HFFc6 (cell line): ENCODE results near the gene CAVIN1. TPM values are rescaled to one million over a fixed set of nuclear protein-coding genes. Genes with fewer than 3 reads are reported as not detected.
"Not testable (repeated sequence)": the region's sequence is repeated elsewhere in the genome, so short reads cannot be mapped to it uniquely, and the experiment has no call there.

ENCODE experiments used
- DNase-seq: peaks from one replicate; pipeline ENCODE4 v3.0.0-alpha.2; 2018
- H3K27ac Mint-ChIP-seq: 2 replicates; pipeline ENCODE4 v1.8.0; 2020; ENCODE audit warnings: mild to moderate bottlenecking, mixed read lengths
- H3K27me3 Mint-ChIP-seq: 2 replicates; pipeline ENCODE4 v1.8.0; 2021; ENCODE audit warnings: mild to moderate bottlenecking, moderate library complexity, mixed read lengths; ENCODE audit not compliant: insufficient read depth
- H3K36me3 Mint-ChIP-seq: 2 replicates; pipeline ENCODE4 v1.8.0; 2021; ENCODE audit warnings: low read depth, mixed read lengths
- H3K4me1 Mint-ChIP-seq: 2 replicates; pipeline ENCODE4 v1.8.0; 2020; ENCODE audit warnings: low read depth, mixed read lengths
- H3K4me3 Mint-ChIP-seq: 2 replicates; pipeline ENCODE4 v1.8.0; 2020; ENCODE audit warnings: mild to moderate bottlenecking, moderate library complexity, mixed read lengths
- H3K9me3 Mint-ChIP-seq: 2 replicates; pipeline ENCODE4 v1.8.0; 2020; ENCODE audit warnings: mild to moderate bottlenecking, mixed read lengths
- CTCF ChIP-seq: fragments of 200-600 bp; sonication (generic); IDR thresholded peaks from 2 replicates; pipeline ENCODE4 v1.5.0; 2021; ENCODE audit warnings: antibody characterized with exemption, mild to moderate bottlenecking
- total RNA-seq, 6 experiments: library from RNA; stranded (reverse); fragmentation: NEBNext Ultra II Directional; extraction: Animal tissue kit (Norgen Biotek cat#: 25700); gene quantifications; 2 replicates in 1 of 6; 3 replicates in 5 of 6; pipeline ENCODE4 v1.2.3, GENCODE V29; 2021

Gene CAVIN1
- total RNA-seq, 6 experiments from 2014 or later: 1,059 to 1,221 (median 1,100) TPM

GRCh38 chr17:42399948-42400843 is 22.9 kb downstream of the CAVIN1 start:
- Mint-ChIP-seq H3K4me1 (peaks cover 55% of the 10 kb centered on the region), H3K36me3 (peaks cover 31% of the 10 kb centered on the region), H3K27me3 (peaks cover 2% of the 10 kb centered on the region), H3K27ac (peak overlapping the region; percentile 82), H3K9me3 (no peaks in the 10 kb centered on the region), H3K4me3 (no peak overlapping the region; the same call in 1 of the 2 replicates)
- no peak for DNase-seq
- no peak for TF ChIP-seq CTCF

GRCh38 chr17:42399121-42399520 is 23.9 kb downstream of the CAVIN1 start:
- peaks cover 2% of the 10 kb centered on the region for H3K27me3 Mint-ChIP-seq
- no peak overlapping the region for H3K4me3 Mint-ChIP-seq
- no peak for DNase-seq
- H3K27ac Mint-ChIP-seq: peak overlapping the region; percentile 66
- peaks cover 54% of the 10 kb centered on the region for H3K4me1 Mint-ChIP-seq
- TF ChIP-seq CTCF: no peak
- peaks cover 25% of the 10 kb centered on the region for H3K36me3 Mint-ChIP-seq
- H3K9me3 Mint-ChIP-seq: no peaks in the 10 kb centered on the region

DNA sequence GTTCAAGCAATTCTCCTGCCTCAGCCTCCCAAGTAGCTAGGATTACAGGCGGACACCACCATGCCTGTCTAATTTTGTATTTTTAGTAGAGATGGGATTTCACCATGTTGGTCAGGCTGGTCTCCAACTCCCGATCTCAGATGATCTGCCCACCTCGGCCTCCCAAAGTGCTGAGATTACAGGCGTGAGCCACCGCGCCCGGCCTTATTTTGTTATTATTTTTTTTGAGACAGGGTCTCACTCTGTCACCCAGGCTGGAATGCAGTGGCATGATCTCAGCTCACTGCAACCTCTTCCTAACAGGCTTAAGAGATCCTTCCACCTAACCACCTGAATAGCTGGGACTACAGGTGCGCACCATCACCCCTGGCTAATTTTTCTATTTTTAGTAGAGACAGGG is 27.5 kb downstream of the CAVIN1 start:
- not testable (repeated sequence) for H3K27me3 Mint-ChIP-seq, H3K4me3 Mint-ChIP-seq, H3K9me3 Mint-ChIP-seq, DNase-seq, H3K27ac Mint-ChIP-seq
- H3K4me1 Mint-ChIP-seq: peaks cover 29% of the 10 kb centered on the region
- peaks cover 11% of the 10 kb centered on the region for H3K36me3 Mint-ChIP-seq

DNA sequence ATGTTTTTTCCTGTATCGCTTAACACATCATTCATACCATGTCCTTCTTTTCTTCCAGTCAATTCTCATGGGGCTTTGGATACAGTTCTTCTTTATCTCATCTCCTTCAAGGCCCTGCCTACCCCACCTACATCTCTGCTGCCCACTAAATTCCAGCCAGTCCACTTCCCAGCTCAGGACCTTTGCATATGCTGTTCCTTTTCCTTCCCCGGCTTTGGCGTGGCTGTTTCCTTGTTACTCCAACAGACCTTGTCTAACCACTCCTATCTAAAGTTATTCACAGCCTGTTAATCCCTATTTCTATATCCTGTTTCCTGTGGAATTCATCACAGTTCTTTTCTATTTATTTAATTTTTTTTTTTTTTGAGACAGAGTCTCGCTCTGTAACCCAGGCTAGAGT is 28.2 kb downstream of the CAVIN1 start:
- no peak for DNase-seq
- peaks cover 4% of the 10 kb centered on the region for H3K36me3 Mint-ChIP-seq
- peaks cover 5% of the 10 kb centered on the region for H3K27me3 Mint-ChIP-seq
- peaks cover 21% of the 10 kb centered on the region for H3K4me1 Mint-ChIP-seq
- TF ChIP-seq CTCF: no peak
- no peak overlapping the region for H3K27ac Mint-ChIP-seq
- no peak overlapping the region for H3K4me3 Mint-ChIP-seq
- no peaks in the 10 kb centered on the region for H3K9me3 Mint-ChIP-seq

- no peak for TF ChIP-seq CTCF
- Mint-ChIP-seq H3K27me3 (peaks cover 5% of the 10 kb centered on the region), H3K4me3 (no peak overlapping the region), H3K36me3 (peaks cover 4% of the 10 kb centered on the region), H3K27ac (no peak overlapping the region), H3K4me1 (peaks cover 15% of the 10 kb centered on the region), H3K9me3 (no peaks in the 10 kb centered on the region)
- no peak for DNase-seq
These were observed 30.2 kb downstream of the CAVIN1 start for GRCh38 chr17:42392692-42393415.

GRCh38 chr17:42391439-42391838 is 31.6 kb downstream of the CAVIN1 start:
- not testable (repeated sequence) for DNase-seq, H3K4me3 Mint-ChIP-seq, H3K9me3 Mint-ChIP-seq, H3K27me3 Mint-ChIP-seq, H3K36me3 Mint-ChIP-seq, H3K27ac Mint-ChIP-seq
- peaks cover 23% of the 10 kb centered on the region for H3K4me1 Mint-ChIP-seq
